HG02763 (cell line): Measurements from ENCODE around the gene SLC16A12.
"Not testable (repeated sequence)": the region's sequence is repeated elsewhere in the genome, so short reads cannot be mapped to it uniquely, and the experiment has no call there.

Source experiments
- ATAC-seq: cut with Tn5 transposase; IDR thresholded peaks from one replicate; pipeline ENCODE4 v1.9.1; 2021; ENCODE audit warnings: mild to moderate bottlenecking, moderate library complexity; ENCODE audit not compliant: unreplicated experiment

SLC16A12 gene

DNA sequence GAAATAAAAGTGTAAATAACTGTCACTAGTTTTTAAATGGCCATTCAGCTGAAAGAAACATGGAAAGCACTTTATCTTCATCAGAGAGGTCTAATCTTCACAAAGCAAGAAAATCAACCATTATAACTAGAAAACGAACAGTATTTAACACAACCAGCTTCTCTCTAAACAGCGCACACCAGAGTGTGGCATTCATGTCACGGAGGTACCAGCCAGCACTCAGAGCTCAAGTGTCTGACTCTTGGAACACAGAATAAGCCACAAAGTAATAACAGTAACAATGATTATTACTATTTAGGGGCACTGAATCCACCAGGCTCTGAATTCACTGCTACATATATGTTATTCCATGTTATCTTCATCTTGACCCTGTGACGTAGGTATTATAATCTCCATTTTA lies 60.9 kb downstream of the SLC16A12 start:
- ATAC-seq: no peak

DNA sequence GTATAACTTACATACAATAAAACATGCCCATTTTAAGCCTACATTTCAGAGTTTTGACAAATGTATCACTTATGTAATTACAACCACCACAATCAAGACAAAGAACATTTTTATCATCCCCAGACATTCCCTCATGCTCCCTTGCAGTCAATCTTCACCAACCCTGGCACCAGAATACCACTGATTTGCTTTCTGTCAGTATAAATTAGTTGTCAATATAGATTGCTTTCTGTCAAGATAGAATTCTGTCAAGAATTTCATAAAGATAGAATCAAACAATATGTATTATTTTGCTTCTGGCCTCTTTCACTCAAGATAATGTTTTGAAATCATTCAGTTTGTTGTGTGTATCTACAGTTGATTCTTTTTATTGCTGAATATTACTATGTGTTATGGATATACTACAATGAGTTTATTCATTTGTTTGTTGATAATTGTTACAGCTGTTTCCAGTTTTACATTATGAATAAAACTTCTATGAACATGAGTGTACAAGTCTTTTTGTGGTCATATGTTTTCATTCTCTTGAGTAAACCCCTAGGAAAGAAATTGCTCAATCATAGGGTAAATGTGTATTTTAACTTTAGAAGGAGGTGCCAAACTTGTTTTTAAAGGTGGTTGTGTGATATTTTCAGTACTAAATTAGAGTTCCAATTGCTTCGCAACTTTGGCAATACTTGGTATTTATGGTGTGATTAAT lies 64.1 kb downstream of the SLC16A12 start:
- ATAC-seq: no peak

DNA sequence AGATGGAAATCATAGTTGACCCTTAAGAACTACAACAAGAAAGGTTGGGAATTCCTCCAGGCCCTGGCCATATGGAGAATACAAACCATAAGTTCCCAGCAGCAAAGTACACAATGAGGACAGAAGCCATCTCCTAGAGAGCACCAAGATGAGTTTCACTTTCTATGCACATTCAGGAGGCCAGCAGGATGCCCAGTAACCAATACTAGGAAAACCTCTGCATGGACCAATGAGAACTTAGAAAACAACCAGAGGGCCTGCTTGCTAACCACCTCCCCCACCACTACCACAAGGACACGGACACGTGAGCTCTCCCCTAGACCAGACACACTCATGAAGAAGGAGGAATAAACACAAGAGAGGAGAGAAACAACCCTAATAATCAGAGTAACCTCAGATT lies 64.8 kb downstream of the SLC16A12 start:
- ATAC-seq: no peak

DNA sequence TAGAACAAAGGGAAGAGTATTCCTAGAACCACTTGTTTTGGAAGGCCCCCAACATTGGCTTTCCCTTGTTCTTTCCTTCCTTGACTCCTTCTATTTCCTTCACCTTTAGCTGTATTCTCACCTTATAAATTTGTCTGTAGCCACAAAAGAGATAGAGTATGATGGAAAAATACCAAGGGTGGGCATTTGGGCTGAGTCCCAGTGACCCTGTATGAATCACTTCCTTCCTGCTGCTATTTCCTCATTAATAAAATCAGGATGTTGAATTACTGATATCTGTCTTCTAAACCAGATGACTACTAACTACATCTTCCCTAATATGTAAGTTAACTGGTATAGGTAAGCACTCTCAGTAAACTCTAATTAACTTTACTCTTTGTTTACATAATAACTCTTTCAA lies 65.9 kb downstream of the SLC16A12 start:
- ATAC-seq: no peak

DNA sequence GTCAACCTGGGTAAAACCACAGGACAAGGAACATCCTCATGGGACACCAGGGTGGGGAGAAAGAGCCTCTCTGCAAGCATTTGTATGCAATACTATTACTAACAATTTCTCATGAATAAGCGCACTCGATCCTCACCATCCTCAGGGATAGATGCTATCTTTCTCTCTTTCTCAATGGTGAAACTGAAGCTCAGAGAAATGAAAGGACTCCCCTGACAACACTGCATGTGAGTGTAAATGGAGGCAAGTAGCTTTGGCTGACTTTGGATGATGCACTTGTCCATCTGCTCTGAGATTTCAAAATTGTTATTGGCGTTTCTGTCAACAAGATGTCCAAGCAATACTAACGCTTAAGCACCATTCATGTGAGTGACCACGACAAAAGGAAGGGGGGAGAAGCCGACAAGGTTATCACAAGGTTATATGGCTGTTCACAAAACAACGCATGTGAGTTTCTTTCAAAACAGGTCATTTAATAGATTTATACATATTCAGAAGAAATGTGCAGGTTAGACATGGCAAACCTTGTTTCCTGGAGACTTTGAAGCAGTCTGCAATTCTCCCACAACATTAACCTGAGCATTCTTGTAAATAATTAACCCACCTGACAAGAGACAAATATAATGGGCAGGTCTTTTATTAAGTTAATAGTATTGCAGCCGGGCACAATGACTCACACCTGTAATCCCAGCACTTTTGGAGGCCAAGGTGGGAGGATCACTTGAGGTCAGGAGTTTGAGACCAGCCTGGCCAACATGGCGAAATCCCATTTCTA lies 67.0 kb downstream of the SLC16A12 start:
- no peak for ATAC-seq

DNA sequence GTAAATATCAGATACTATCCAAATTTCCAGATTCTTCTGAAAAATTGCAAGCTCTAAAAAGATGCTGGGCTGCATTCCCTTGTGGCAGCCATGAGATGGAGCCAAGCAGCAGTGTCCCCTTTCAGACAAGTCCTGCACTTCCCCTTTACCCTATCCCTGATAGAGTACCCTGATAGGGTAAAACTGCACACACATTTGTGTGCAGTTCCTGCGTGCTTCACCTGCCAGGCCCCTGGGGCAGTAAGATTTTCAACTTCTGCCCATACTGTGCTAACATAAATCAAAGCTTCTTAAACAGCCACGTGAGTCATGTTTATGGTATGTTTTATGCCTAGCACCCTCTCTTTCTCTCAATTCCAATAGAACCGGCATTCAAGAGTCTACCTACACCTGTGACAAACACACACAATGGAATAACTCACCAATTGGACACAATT lies 68.8 kb downstream of the SLC16A12 start:
- ATAC-seq: no peak

DNA sequence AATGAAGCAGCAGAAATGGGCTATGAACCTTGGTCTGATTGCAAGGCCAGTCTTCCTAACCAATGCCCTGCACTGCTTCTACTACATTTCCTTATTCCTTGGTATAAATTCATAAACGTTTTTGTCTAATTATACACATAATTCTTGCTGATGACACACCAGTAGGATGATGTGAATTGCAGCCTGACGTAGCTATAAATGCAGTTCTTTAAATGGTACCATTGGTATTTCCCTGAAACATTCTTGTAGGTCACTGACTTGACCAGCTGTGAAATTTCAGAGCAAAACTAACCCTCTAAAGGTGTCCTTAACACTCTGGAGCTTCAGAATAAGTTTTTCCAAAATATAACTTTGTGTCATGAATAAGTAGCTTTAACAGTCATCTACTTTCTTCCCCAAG lies 70.2 kb downstream of the SLC16A12 start:
- no peak for ATAC-seq

DNA sequence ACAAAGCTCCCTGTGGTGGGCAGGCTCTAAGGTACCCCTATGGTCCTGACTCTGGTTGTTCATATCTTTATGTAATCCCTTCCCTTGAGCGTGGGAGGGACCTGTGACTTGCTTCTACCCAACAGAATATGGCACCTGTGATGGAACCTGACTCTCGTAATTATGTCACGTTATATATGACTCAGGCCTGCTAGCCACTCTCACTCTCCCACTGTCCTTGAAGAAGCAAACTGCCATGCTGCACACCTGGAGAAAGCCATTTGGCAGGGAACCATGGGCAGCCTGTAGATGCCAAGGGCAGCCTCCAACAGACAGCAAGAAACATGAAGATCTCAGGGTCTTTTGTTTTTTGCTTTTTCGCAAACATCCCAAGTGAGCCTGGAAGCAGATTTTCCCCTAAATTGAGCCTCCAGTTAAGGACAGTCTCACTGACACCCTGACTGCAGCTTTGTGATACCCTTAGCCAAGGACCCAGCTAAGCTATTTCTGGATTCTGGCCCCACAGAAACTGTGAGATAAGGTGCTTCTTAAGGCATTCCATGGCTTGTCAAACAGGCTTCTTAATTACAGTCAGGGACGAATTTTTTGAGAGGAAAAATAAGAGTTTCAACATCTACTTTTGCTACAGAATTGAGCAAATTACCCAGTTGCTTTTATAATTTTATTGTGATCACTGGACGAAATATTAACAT lies 71.4 kb downstream of the SLC16A12 start:
- ATAC-seq: no peak

DNA sequence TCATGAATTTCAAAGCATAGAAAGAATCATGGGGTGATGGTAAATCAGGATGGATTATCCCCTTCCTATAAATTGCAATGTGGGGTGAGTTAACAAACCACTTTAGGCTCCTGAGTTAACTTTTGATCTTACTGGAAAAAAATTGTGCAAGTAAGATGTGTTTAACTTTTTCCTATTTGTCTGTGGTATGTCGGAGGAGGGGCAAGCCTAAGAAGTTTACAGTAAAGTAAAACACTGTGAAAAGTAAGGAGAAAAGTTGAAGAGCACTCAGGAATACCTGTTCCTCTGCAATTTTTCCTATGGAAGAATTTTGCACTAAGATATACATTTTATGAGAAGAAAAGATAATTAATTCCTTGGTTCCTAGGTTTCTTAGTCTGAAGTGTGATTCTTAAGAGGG lies 76.6 kb downstream of the SLC16A12 start:
- no peak for ATAC-seq

DNA sequence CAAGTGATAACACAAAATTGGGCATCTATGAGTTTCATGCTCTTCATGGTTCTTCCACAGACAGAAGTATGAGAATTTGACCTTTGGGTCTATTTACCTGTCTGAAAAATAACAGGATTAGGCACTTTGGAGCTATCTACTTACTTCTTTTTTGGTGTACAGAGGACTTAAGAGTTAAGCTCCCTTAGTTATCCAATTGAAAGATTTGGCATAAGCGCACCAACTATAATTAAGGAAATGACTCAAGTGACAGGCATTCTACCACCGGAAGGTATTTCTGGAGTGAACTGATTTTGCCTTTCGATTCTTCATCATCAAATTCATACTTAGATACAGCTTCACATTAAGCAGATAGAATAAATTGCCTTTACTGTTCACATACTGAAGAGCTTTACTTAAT lies 77.1 kb downstream of the SLC16A12 start:
- no peak for ATAC-seq

DNA sequence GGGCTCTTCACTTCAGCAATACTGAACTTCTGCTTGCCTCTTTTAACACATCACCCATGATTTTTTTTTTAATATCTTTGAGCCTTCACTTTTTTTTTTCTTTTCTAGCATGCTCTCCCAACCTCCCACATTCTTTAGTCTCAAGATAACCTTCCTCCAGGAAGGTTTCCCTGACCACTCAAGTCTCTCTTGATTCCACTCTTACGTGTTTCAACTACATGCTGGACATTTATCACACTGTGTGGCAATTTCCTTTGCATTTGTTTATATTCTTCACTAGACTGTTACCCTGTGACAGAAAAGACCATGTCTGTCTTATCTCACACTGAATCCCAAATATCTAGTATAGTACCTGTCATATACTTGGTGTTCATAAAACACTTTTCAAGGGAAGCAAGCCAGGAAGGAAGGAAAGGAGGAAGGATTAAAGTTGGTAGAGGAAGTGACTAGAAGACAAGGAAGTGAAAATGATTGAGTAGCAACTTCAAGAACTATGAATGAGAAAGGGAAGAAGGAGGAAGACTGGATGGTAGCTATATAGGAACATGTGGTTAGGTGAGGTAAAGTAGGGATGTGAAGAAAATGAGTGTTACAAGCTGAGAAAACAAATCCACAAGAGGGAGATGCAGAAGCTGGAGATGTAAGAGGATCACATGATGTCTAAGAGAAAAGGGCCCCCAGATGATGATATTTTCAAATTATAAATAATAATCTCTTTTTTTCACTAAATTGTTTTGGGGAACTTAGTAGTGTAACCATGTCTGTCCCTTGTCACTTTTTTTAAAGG lies 80.6 kb downstream of the SLC16A12 start:
- ATAC-seq: no peak

DNA sequence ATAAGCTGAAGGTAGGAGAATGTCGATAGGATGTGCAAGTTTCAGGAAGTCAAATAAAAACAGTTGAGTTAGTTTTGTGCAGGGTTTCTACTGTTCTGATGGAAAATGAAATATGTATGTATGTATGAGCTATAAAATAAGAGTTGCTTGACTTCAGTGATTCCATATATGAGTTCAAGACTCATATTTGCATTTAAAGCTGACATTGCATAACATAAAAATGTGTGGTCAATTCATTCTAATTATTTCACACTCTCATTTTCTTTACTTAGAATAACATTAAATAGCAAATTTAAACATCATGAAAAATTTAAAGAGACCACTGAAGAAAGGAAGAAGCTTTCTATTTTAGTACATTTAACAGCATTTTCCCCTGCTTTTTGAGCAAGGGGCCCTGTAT lies 83.2 kb downstream of the SLC16A12 start:
- ATAC-seq: no peak

DNA sequence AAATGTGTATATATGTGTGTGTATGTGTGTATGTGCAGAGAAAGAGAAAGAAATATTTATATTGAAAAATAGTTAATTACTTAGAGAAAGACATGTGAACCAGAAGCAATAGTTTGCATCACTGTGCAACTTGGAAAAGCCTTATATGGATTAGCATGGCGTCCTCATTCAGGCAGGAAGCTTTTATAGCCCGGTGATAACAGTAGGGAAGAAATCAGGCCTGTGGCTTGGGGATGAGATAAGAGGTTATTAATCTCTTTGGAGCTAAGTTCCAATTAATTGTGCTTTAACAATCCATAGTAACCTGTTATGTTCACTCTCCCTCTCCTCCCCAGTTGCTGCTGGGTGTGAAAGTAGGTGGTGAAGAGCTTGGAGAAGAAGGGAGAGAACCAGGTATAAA lies 84.5 kb downstream of the SLC16A12 start:
- ATAC-seq: no peak

DNA sequence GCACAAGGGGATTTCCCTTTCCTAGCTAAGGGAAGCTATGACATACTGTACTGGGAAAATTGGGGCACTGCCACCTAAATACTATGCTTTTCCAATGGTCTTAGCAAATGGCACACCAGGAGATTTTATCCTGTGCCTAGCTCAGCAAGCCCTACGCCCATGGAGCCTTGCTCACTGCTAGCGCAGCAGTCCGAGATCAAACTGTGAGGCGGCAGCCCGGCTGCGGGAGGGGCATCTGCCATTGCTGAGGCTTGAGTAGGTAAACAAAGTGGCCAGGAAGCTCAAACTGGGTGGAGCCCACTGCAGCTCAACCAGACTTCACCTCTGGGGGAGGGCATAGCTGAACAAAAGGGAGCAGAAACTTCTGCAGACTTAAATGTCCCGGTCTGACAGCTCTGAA lies 90.6 kb downstream of the SLC16A12 start:
- not testable (repeated sequence) for ATAC-seq

DNA sequence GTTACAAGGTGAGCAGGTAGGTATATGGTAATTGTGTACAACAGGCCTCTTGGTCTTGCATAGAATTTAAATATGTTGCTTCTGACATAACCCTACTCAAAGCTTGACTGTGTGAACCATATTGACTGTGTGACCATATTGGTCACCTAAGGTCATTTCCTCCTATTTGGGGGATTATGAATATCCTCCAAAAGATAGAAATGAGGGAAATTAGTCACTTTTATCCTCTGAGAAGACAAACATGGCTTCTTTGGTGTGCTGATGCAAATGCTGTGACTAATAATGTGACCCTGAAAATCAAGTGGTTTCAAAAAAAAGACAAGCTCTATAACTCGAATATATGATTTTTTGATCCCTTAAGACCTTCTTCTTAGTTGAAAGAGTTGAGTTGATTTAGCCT lies 93.1 kb downstream of the SLC16A12 start:
- no peak for ATAC-seq

DNA sequence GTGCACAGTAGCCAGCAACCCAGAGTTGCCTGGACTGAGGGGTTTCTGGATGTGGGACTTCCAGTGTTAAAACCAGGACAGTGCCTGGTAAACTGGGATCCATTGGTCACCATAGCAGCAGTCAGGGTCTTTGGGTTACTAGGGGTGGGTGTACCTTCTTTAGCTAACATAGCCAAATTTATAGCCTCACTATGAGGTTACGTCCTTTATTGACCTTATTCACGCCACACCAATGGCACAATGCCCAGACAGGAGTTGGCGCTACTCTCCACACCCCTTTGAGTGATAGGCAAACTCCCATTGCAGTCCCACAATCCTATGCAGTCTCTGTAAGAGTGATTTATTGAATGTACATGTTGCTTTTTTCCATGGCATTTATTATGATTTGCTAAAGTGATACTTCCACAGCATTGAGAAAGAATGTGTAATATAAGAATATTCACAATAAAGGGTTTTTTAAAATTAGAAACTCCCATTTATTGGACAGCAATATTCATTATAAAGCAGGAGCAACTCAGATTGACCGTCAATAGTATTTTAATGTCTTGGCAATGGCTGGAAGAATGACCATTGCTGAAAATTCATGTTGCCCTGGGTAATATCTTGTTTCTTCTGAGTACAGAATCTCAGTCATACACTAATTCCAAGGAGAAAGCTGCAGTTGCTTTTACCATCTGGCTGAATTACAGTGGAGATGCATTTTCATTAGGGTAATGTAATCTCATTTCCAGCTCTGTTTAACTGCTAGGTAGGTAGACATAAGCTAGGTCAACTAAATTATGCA lies 95.0 kb downstream of the SLC16A12 start:
- ATAC-seq: no peak

DNA sequence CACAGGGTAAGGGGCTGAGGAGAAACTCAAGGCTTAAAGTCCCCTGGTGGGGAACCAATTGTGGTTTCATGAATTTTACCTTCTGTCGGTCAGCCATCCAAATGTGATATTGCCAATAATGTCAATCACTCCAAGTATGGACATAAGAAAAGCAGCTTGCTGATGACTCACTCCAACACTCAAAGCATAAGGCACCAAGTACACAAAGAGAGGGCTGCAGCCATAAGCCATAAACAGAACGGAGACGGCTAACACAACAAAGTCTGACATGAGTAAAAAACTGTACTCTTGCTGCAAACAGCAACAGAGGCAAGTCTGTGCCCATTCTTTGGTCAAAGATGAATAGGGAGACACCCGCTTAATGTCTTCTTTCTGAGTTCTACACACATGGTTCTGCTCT lies 96.9 kb downstream of the SLC16A12 start:
- no peak for ATAC-seq

DNA sequence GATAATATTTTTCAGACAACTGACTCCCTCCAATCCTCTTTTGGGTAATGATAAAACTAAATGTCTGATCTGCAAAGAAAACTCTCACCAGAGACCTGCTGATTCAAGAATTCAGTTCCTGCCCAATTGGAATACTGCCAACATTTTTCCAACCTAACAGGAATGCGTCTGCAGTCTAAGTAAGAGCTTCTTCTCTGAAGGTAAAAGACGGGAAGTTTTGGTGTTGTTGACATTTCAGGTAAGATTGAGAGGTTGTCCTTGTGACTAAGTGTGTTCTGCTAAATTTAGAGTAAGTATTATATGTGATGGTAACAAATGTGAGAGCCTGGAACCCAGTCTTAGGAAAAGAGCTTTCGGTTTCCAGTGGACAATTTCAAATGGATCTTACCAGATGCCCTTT lies 103.4 kb downstream of the SLC16A12 start:
- no peak for ATAC-seq

DNA sequence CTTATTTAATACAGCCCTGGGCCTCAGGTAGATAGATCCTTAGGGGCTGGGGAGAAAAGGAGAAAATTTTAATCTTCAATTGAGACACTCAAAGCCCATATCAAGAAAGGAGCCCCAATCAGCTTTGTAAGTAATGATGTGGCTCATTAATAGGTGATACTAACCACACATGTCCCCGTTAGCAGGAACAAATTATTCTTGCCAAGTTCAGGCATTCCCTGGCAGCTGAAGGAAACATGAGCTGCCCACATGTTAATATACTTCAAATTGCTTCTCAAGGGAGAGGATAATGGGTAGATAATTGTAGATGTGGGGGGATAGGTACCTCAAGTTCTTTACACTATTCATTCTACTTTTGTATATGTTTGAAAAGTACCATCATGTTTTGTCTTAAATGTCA lies 106.5 kb downstream of the SLC16A12 start:
- ATAC-seq: no peak

DNA sequence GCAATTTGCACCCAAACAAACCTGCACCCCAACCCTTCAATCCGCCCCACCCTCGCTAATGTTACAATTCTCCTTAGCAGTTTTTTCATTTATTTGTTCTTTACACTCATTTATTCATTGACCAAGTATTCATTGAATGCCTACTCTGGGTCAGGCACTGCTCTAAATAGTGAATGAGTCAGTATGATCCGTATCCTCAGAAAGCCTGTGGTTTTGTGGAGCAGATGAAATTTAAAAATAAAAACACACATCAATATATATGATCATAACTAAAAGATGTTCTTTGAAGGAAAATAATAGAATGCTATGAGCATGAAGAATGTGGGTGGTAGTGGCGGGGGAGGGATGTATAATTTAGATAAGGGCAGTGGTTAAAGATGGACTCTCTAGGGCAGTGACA lies 107.8 kb downstream of the SLC16A12 start:
- ATAC-seq: no peak
